ENCODE data around the gene CABP1.

Gene CABP1

DNA sequence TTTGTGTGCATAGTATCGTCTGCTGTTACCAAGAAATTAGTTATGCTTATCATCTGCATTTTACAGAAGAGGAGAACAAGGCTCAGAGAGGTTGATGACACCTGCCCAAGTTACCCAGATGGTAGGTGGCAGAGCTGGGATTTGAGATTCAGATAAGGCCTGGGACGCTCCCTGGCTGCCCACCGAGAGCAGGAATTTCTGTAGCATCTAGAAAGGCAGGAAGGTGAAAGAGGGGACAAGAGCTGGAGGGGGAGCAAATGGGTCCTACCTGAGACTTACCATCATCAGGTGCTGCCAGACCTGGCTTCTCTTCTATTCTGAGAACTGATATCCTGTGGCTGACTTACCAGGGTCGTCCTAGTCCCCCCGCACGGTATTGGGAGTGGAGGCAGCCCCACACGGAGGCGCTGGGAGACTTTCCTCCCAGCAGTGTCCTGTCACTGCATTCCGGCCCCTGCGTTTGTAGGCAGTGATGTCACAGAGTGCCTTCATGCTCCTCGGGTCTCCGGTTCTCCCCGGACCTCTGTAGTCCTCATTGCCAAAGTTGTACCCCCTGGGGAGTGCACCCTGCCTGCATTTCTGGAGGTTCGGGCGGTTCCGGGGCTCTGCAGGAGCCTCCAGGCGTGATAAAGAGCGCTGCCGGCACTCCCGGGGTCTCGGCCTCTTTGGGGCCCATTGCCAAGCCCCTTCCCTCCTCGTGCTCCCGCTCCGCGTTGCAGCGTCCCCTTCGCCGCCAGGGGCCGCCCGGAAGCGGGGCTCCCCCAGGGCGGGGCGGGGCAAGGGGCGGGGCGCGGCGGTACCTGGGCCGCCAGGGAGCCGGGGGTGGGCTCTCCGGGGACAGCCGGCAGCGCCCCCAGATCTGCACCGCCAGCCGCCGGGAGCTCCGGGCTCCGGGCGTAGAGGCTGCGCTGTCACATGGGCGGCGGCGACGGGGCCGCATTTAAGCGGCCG is at the start of gene CABP1:
TSS of gene CABP1 (plus strand) at position 856 of the 951 bp plus-strand sequence. CDS start at position 916, 60 bp downstream.
- no peak for DNase-seq
- TF ChIP-seq, protein P1, sequence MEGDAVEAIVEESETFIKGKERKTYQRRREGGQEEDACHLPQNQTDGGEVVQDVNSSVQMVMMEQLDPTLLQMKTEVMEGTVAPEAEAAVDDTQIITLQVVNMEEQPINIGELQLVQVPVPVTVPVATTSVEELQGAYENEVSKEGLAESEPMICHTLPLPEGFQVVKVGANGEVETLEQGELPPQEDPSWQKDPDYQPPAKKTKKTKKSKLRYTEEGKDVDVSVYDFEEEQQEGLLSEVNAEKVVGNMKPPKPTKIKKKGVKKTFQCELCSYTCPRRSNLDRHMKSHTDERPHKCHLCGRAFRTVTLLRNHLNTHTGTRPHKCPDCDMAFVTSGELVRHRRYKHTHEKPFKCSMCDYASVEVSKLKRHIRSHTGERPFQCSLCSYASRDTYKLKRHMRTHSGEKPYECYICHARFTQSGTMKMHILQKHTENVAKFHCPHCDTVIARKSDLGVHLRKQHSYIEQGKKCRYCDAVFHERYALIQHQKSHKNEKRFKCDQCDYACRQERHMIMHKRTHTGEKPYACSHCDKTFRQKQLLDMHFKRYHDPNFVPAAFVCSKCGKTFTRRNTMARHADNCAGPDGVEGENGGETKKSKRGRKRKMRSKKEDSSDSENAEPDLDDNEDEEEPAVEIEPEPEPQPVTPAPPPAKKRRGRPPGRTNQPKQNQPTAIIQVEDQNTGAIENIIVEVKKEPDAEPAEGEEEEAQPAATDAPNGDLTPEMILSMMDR (IDR thresholded peaks at IDR 0.05; ENCODE audit: low read depth, low read length, missing control alignments), result peak; percentile 26
- Histone ChIP-seq H3K4me3 (ENCODE audit: low read depth, low read length) (peak within 1 kb of the TSS; percentile 26), H3K27me3 (replicated peaks) (peaks cover 33% of the 10 kb centered on the region), H3K36me3 (replicated peaks) (no peaks in the 10 kb centered on the region), H3K27ac (no peak within 1 kb of the TSS)
- in situ Hi-C loops (cut with HindIII; ENCODE audit: low pct_ligation_motif_present, low sequenced_read_pairs), result no loop called here

DNA sequence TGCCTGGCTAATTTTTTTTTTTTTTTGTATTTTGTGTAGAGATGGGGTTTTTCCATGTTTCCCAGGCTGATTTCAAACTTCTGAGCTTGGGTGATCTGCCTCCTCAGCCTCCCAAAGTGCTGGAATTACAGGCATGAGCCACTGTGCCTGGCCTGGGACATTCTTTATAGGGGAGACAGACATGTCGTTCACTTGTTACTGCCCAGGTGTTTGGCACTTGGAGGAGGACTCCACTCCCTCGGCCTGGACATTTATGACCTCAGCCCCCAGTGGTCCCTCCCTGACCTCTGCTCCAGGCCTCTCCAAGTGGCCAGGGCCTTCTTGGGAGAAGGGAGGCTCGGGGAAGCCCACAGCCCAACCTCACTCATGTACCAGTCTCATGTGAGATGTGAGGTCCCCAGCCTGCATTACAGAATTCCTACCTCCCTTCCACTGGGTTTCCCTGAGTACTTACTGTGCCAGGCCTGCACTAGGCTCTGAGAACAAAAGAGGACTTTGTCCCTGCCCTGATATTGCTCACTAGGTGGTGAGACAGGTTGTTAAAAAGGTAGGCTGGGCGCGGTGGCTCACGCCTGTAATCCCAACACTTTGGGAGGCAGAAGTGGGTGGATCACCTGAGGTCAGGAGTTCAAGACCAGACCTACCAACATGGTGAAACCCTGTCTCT is 49.6 kb upstream of the CABP1 start:
- H3K27ac ChIP-seq, result no peak overlapping the region
- H3K36me3 ChIP-seq (replicated peaks), result no peaks in the 10 kb centered on the region
- TF ChIP-seq, protein P1 (IDR thresholded peaks at IDR 0.05; ENCODE audit: low read depth, low read length, missing control alignments), result no peak
- no peak for DNase-seq
- H3K4me3 ChIP-seq (ENCODE audit: low read depth, low read length), result no peak overlapping the region
- no peaks in the 10 kb centered on the region for H3K27me3 ChIP-seq (replicated peaks)
- in situ Hi-C loops (cut with HindIII; ENCODE audit: low pct_ligation_motif_present, low sequenced_read_pairs), result no loop called here

DNA sequence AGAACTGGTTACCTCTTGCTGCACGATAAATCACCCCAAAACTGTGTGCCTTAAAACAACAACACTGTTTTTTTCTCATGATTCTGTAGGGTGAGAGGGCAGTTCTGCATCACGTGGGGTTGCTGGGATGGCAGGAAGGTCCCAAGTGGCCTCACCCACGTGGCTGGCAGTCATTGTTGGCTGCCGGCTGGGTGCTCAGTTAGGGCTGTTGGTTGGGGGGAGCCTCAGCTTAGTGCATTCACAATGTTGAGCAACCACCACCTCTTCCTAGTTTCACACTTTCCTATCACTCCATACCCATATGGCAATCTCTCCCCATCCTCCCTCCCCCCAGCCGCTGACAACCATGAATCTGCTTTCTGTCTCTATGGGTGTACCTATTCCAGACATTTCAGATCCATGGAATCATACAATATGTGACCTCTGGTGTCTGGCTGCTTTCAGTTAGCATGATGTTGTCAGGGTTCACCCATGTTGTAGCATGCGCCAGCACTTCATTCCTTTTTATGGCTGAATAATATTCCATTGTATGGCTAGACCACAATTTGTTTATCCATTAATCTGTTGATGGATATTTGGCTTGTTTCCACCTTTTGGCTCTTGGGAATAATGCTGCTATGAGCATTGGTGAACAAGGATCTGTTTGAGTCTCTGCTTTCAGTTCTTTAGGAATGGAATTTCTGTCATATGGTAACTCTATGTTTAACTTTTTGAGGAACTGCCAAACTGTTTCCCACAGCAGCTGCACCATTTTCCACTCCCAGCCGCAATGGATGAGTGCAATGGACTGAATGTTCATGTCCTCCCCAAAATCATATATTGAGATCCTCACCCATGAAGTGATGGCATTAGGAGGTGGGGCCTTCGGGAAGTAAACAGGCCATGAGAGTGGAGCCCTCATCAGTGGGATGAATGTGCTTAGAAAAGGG is 48.0 kb upstream of the CABP1 start:
- H3K4me3 ChIP-seq (ENCODE audit: low read depth, low read length), result no peak overlapping the region
- H3K27me3 ChIP-seq (replicated peaks), result no peaks in the 10 kb centered on the region
- in situ Hi-C loops (cut with HindIII; ENCODE audit: low pct_ligation_motif_present, low sequenced_read_pairs), result no loop called here
- no peak for DNase-seq
- no peak overlapping the region for H3K27ac ChIP-seq
- TF ChIP-seq, protein P1 (IDR thresholded peaks at IDR 0.05; ENCODE audit: low read depth, low read length, missing control alignments), result no peak
- H3K36me3 ChIP-seq (replicated peaks), result no peaks in the 10 kb centered on the region

DNA sequence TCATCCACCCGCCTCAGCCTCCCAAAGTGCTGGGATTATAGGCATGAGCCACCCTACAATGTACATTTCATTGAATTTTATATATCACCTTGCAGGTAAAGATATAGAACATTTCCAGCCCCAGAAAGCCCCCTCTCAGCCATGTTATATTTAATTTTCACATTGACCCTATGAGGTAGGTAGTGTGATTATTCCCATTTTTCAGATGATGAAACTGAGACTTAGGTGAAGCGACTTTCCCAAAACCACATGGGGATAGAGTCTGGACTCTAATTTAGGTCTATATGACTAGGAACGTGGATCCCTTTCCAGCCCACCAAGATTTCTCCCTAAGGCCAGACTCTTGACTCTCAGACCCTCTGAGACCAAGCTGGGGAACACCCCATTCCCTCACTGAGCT is 43.5 kb upstream of the CABP1 start:
- TF ChIP-seq, protein P1 (IDR thresholded peaks at IDR 0.05; ENCODE audit: low read depth, low read length, missing control alignments), result no peak
- no peaks in the 10 kb centered on the region for H3K36me3 ChIP-seq (replicated peaks)
- in situ Hi-C loops (cut with HindIII; ENCODE audit: low pct_ligation_motif_present, low sequenced_read_pairs), result no loop called here
- no peak overlapping the region for H3K4me3 ChIP-seq (ENCODE audit: low read depth, low read length)
- DNase-seq, result no peak
- no peaks in the 10 kb centered on the region for H3K27me3 ChIP-seq (replicated peaks)
- H3K27ac ChIP-seq, result no peak overlapping the region

DNA sequence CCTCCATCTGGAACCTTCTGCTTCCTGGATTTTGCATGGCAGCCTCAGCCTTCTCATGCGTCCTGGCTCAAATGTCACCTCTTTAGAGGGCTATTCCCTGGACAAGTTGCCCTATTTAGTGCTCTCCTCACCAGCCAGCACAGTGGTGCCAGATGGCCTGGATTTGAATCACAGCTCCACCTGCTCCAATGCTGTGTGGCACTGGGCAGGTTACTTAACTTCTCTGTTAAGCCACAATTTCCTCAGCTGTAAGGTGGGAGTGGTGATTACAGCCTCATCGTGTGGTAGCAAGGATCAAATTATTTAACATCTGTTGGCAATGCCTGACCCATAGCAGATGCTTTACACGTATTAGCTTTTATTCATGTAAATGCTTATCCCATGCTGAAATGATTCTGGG is 42.6 kb upstream of the CABP1 start:
- Histone ChIP-seq H3K27me3 (replicated peaks) (no peaks in the 10 kb centered on the region), H3K36me3 (replicated peaks) (no peaks in the 10 kb centered on the region), H3K27ac (no peak overlapping the region), H3K4me3 (ENCODE audit: low read depth, low read length) (no peak overlapping the region)
- in situ Hi-C loops (cut with HindIII; ENCODE audit: low pct_ligation_motif_present, low sequenced_read_pairs), result no loop called here
- TF ChIP-seq, protein P1 (IDR thresholded peaks at IDR 0.05; ENCODE audit: low read depth, low read length, missing control alignments), result no peak
- DNase-seq, result no peak

Measured in brain microvascular endothelial cell (primary cell).